Erythroblast (primary cell): ENCODE measurements around the gene F12.

Source experiments
- GATA1 ChIP-seq: IDR thresholded peaks from 2 replicates; pipeline ENCODE4 v1.6.1; 2011; ENCODE audit warnings: low read depth, mild to moderate bottlenecking, control low read depth, low read length, moderate library complexity
- POLR2A ChIP-seq: IDR thresholded peaks from 2 replicates; pipeline ENCODE4 v1.6.1; 2011; ENCODE audit warnings: mild to moderate bottlenecking, low read length

- TF ChIP-seq POLR2A (no peak), GATA1 (no peak)
Observed at GRCh38 chr5:177405805-177406204, 3.6 kb downstream of the F12 start.
